IPS-15b (cell line): ENCODE data around the gene DOK5.

Source experiments
- H3K27me3 ChIP-seq: one replicate; pipeline ENCODE4 v1.6.1; 2013; ENCODE audit warnings: low read length; ENCODE audit not compliant: control insufficient read depth, insufficient read depth
- H3K36me3 ChIP-seq: one replicate; pipeline ENCODE4 v1.6.1; 2013; ENCODE audit warnings: low read length; ENCODE audit not compliant: control insufficient read depth, insufficient read depth
- H3K4me1 ChIP-seq: one replicate; pipeline ENCODE4 v1.6.1; 2013; ENCODE audit warnings: mild to moderate bottlenecking, low read length; ENCODE audit not compliant: control insufficient read depth, insufficient read depth
- H3K4me3 ChIP-seq: one replicate; pipeline ENCODE4 v1.5.1; 2013; ENCODE audit warnings: low read depth, low read length
- H3K9ac ChIP-seq: one replicate; pipeline ENCODE4 v1.6.1; 2013; ENCODE audit warnings: low read depth, mild to moderate bottlenecking, low read length
- H3K9me3 ChIP-seq: one replicate; pipeline ENCODE4 v1.6.1; 2013; ENCODE audit warnings: mild to moderate bottlenecking, low read length; ENCODE audit not compliant: control insufficient read depth, insufficient read depth

Gene DOK5

DNA sequence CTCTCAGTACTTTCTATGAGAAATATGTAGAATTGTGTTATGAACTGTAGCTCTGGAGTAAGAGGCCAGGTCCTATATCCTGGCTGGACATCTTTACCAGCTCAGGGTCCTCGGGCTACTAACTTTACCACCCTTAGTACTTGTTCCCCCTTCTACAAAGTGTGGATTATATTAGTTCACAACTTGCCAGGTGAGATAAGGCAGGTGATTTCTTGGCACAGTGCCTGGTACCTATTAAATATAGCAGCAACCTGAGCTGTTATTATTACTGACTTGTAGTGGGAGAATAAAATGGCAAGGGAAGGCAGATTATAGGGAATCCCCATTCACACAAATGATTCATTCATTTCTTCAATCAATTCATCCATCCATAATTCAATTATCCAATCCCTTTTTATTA, 150.1 kb downstream of the DOK5 start:
- H3K27me3 ChIP-seq = no peaks in the 10 kb centered on the region
- H3K9me3 ChIP-seq = no peaks in the 10 kb centered on the region
- peaks cover 7% of the 10 kb centered on the region for H3K4me1 ChIP-seq
- H3K36me3 ChIP-seq = no peaks in the 10 kb centered on the region
- no peak overlapping the region for H3K4me3 ChIP-seq
- no peak overlapping the region for H3K9ac ChIP-seq

DNA sequence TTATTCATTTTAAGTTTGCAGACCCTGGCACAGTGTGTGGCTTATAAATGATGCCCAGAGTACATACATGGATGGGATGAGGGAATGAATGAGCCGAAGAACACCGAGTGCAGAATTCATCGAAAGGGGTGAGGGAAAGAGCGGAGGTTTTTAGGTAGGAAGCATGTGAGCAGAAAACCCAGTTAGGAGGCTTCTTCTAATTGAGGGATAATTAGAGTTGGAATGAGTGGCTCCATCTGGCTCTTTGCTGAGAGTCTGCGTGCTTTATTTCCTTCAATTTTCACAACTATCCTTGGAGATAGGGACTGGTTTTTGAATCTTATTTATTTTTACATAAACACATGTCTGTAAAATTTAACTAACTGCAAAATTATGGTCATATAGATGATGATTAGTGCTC, 150.7 kb downstream of the DOK5 start:
- no peaks in the 10 kb centered on the region for H3K27me3 ChIP-seq

GRCh38 chr20:54629632-54630031, 154.2 kb downstream of the DOK5 start:
- Histone ChIP-seq H3K4me3 (no peak overlapping the region), H3K9me3 (no peaks in the 10 kb centered on the region), H3K27me3 (no peaks in the 10 kb centered on the region), H3K4me1 (peaks cover 5% of the 10 kb centered on the region), H3K36me3 (no peaks in the 10 kb centered on the region), H3K9ac (no peak overlapping the region)

More for the DNA sequence above, 150.7 kb downstream of the DOK5 start:
- Histone ChIP-seq H3K4me3 (no peak overlapping the region), H3K9ac (no peak overlapping the region), H3K9me3 (no peaks in the 10 kb centered on the region), H3K36me3 (no peaks in the 10 kb centered on the region), H3K4me1 (peaks cover 7% of the 10 kb centered on the region)

DNA sequence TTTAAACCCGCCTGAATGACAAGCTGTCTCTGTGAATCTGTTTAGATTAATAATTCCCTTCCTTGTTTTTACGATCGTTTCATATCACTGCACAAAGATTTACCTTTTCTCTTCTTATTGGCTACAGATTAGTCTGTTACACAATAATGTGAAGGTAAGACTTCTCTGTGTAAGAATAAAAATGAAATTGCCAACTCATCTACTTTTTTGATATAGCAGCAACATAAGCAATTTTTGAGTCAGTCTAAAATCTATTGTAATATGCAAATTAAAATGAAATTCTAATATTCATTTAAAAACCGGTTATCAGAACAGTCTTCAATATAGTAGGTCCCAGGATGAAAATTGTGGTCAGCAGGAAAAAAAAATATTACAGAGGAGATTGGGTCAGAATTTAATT, 155.2 kb downstream of the DOK5 start:
- Histone ChIP-seq H3K27me3 (no peaks in the 10 kb centered on the region), H3K4me1 (peaks cover 2% of the 10 kb centered on the region), H3K4me3 (no peak overlapping the region), H3K9me3 (no peaks in the 10 kb centered on the region), H3K36me3 (no peaks in the 10 kb centered on the region), H3K9ac (no peak overlapping the region)

- Histone ChIP-seq H3K36me3 (no peaks in the 10 kb centered on the region), H3K4me3 (no peak overlapping the region), H3K4me1 (peaks cover 2% of the 10 kb centered on the region), H3K9ac (no peak overlapping the region), H3K27me3 (no peaks in the 10 kb centered on the region), H3K9me3 (no peaks in the 10 kb centered on the region)
Observed at GRCh38 chr20:54631059-54631458, 155.7 kb downstream of the DOK5 start.

DNA sequence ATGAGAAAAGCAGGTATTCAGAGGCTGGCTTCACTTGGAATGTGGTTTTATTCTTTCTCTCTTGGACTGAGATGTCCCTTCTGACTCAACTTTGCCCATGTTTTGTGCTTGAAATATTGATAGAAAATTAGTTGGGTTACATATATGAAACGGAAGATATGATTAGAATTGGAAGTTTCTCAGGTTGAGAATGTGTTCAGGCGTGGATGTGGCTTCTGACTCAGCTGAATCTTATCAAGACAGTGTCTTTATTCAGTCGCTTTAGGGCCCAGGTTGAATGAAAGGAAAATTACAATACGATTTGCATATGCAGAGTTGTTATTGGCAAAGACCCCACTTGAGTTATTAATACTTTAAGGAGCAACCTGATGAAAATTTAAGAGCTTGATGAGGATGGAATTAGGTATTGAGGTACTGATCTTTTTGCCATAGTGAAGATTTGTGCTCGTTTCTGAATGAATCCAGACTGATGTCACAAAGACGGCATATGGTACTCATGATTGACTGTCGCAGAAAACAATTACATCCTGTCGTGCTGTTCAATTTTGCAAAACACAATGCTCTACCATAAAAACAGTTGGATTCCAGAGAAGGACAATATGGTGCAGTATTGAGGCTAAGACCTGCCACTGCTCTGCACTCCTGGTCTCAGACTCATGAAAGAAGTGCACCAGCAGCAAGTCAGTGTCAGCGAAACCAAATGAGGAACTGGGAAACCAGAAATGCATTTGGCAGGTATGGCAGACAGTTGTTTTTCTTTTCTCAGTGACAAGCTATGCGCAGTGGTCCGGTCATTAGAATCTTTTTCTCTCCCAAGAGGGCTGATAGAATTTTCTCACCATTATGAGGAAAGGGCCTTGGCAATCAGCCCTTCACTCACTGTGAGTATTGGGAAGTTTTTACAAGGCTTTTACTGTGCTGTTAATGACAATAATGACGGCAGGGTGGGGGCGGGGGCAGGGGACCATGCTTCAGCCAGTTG, 158.3 kb downstream of the DOK5 start:
- no peaks in the 10 kb centered on the region for H3K36me3 ChIP-seq
- H3K27me3 ChIP-seq = no peaks in the 10 kb centered on the region
- H3K4me1 ChIP-seq = no peaks in the 10 kb centered on the region
- H3K9me3 ChIP-seq = no peaks in the 10 kb centered on the region
- no peak overlapping the region for H3K4me3 ChIP-seq
- no peak overlapping the region for H3K9ac ChIP-seq

DNA sequence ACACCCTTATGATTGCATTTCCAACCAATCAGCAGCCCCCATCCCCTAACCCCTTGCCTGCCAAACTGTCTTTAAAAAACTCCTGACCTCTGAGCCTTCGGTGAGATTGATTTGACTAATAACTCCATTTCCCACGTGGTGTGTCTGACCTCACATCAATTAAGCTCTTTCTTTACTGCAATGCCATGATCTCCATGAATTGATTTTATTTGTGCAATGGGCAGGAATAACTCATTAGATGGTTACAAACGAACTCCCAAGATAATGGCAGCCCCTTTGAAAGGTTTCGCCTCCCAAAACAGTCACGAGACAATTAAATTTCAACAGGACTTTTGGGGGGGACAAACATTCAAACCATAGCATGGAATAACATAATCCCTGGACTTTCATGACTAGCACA, 161.2 kb downstream of the DOK5 start:
- Histone ChIP-seq H3K36me3 (no peaks in the 10 kb centered on the region), H3K27me3 (no peaks in the 10 kb centered on the region), H3K4me3 (no peak overlapping the region), H3K9ac (no peak overlapping the region), H3K9me3 (no peaks in the 10 kb centered on the region), H3K4me1 (no peaks in the 10 kb centered on the region)

- H3K9me3 ChIP-seq = no peaks in the 10 kb centered on the region
- no peaks in the 10 kb centered on the region for H3K36me3 ChIP-seq
- no peak overlapping the region for H3K9ac ChIP-seq
- H3K4me1 ChIP-seq = no peaks in the 10 kb centered on the region
- H3K27me3 ChIP-seq = no peaks in the 10 kb centered on the region
- H3K4me3 ChIP-seq = no peak overlapping the region
Observed at GRCh38 chr20:54639941-54640340, 164.5 kb downstream of the DOK5 start.

DNA sequence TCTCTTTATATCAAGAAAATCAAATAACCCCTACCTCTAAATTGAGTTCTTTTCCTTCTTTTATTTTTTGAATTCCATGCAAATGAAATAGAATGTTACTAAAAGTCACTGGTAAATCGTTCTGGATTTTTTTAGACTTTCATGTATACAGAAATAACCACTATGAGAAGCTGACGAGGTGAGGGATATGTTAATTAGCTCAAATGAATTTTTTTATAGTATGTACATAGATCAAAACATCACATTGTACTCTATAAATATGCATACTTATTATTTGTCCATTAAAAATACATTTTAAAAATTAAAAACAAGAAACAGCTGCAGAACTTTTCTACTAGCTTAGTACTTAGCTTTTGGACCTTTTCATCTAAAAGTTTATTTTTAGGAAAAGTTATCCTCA, 165.4 kb downstream of the DOK5 start:
- Histone ChIP-seq H3K9ac (no peak overlapping the region), H3K4me1 (no peaks in the 10 kb centered on the region), H3K4me3 (no peak overlapping the region), H3K36me3 (no peaks in the 10 kb centered on the region), H3K9me3 (no peaks in the 10 kb centered on the region), H3K27me3 (no peaks in the 10 kb centered on the region)

- Histone ChIP-seq H3K9me3 (no peaks in the 10 kb centered on the region), H3K4me1 (no peaks in the 10 kb centered on the region), H3K27me3 (no peaks in the 10 kb centered on the region), H3K9ac (no peak overlapping the region), H3K4me3 (no peak overlapping the region), H3K36me3 (no peaks in the 10 kb centered on the region)
Observed at GRCh38 chr20:54642864-54643667, 167.7 kb downstream of the DOK5 start.

GRCh38 chr20:54643761-54644160, 168.4 kb downstream of the DOK5 start:
- no peak overlapping the region for H3K9ac ChIP-seq
- H3K27me3 ChIP-seq = no peaks in the 10 kb centered on the region
- no peaks in the 10 kb centered on the region for H3K4me1 ChIP-seq
- H3K9me3 ChIP-seq = no peaks in the 10 kb centered on the region
- H3K4me3 ChIP-seq = no peak overlapping the region
- H3K36me3 ChIP-seq = no peaks in the 10 kb centered on the region
